Naive thymus-derived CD8-positive, alpha-beta T cell (primary cell): ENCODE results near the gene RRBP1. TPM values are rescaled to one million over a fixed set of nuclear protein-coding genes. Genes with fewer than 3 reads are reported as not detected.
"Not testable (repeated sequence)": the region's sequence is repeated elsewhere in the genome, so short reads cannot be mapped to it uniquely, and the experiment has no call there.

Experiments
- ATAC-seq, 2 donors: fragments of 150-1000 bp; cut with Tn5 transposase in 1 of 2; sonication (Bioruptor Pico), chemical (Tn5 transposase) in 1 of 2; 1 replicate in 1 of 2; 2 replicates in 1 of 2; pipeline ENCODE4 v1.10.0; 2021; ENCODE audit warnings: mild to moderate bottlenecking in 2 of 2, moderate library complexity in 2 of 2
- POLR2A ChIA-PET: fragments of 350-600 bp; sonication (Branson Sonifier 250); formaldehyde crosslinking; loops from one replicate; lab custom pipeline; 2021; ENCODE audit warnings: antibody characterized with exemption; lab: Charles Lee
- DNase-seq, 10 donors: peaks; one replicate each; pipeline versions ENCODE4 v3.0.0 to v3.0.0-alpha.2; 2020 to 2022
- H3K27ac Mint-ChIP-seq, 10 donors: one replicate each; pipeline ENCODE4 v1.8.0; 2020 to 2022; ENCODE audit warnings: mild to moderate bottlenecking in 10 of 10, mixed read lengths in 10 of 10, moderate library complexity in 4 of 10, inconsistent platforms in 1 of 10
- H3K27me3 Mint-ChIP-seq, 5 donors: one replicate each; pipeline ENCODE4 v1.8.0; 2021 to 2022; ENCODE audit warnings: mixed read lengths in 5 of 5
- H3K36me3 Mint-ChIP-seq, 3 donors: one replicate each; pipeline ENCODE4 v1.8.0; 2020 to 2022; ENCODE audit warnings: mixed read lengths in 3 of 3, mild to moderate bottlenecking in 2 of 3, inconsistent platforms in 1 of 3
- H3K4me1 Mint-ChIP-seq, 4 donors: one replicate each; pipeline ENCODE4 v1.8.0; 2021 to 2022; ENCODE audit warnings: mixed read lengths in 4 of 4
- H3K4me3 Mint-ChIP-seq, 10 donors: one replicate each; pipeline ENCODE4 v1.8.0; 2020 to 2022; ENCODE audit warnings: mild to moderate bottlenecking in 10 of 10, mixed read lengths in 10 of 10, moderate library complexity in 6 of 10, inconsistent platforms in 1 of 10
- H3K9me3 Mint-ChIP-seq, 9 donors: one replicate each; pipeline ENCODE4 v1.8.0; 2020 to 2022; ENCODE audit warnings: mixed read lengths in 9 of 9, mild to moderate bottlenecking in 3 of 9, inconsistent platforms in 1 of 9, moderate library complexity in 1 of 9
- polyA plus RNA-seq, 3 donors: library from polyadenylated mRNA; unstranded; fragments of 300-500 nt; fragmentation: Illumina TruSeq; gene quantifications; one replicate each; pipeline ENCODE4 v1.2.3, GENCODE V29; 2021
- total RNA-seq, 8 experiments: library from RNA in 2 of 8; stranded (reverse) in 2 of 8; gene quantifications; one replicate each; pipeline ENCODE4 v1.2.3 and lab custom pipeline; 2021 to 2026

The RRBP1 gene
- total and polyA plus RNA-seq, 5 experiments from 2014 or later = 1.7 to 22.4 (median 8.9) TPM

- no peaks in the 10 kb centered on the region for H3K27me3 Mint-ChIP-seq
- ATAC-seq (no peak), DNase-seq (no peak)
- peaks cover 0 to 18% (median 8%) of the 10 kb centered on the region in 3 donors for H3K36me3 Mint-ChIP-seq
- POLR2A ChIA-PET = no interaction called here
- peak overlapping the region in 2 of 10 donors; percentile 29 to 57 for H3K27ac Mint-ChIP-seq
- H3K9me3 Mint-ChIP-seq = peaks cover 0 to 2% (median 0%) of the 10 kb centered on the region in 9 donors
- H3K4me3 Mint-ChIP-seq = no peak overlapping the region
- H3K4me1 Mint-ChIP-seq = peaks cover 12 to 64% (median 22%) of the 10 kb centered on the region in 4 donors
Observed at GRCh38 chr20:17663486-17663885, 18.6 kb downstream of the RRBP1 start.

GRCh38 chr20:17663040-17663399, 19.0 kb downstream of the RRBP1 start:
- POLR2A ChIA-PET = no interaction called here
- H3K27me3 Mint-ChIP-seq = no peaks in the 10 kb centered on the region
- no peak for DNase-seq
- peaks cover 0 to 2% (median 0%) of the 10 kb centered on the region in 9 donors for H3K9me3 Mint-ChIP-seq
- peaks cover 12 to 64% (median 22%) of the 10 kb centered on the region in 4 donors for H3K4me1 Mint-ChIP-seq
- ATAC-seq = no peak
- H3K4me3 Mint-ChIP-seq = no peak overlapping the region
- H3K27ac Mint-ChIP-seq = no peak overlapping the region
- H3K36me3 Mint-ChIP-seq = peaks cover 3 to 23% (median 13%) of the 10 kb centered on the region in 3 donors

- DNase-seq (no peak), ATAC-seq (no peak)
- peak overlapping the region in 1 of 10 donors; percentile 26 for H3K4me3 Mint-ChIP-seq
- H3K27ac Mint-ChIP-seq = peak overlapping the region in 4 of 10 donors; percentile 1 to 37 (median 20)
- H3K4me1 Mint-ChIP-seq = peaks cover 12 to 64% (median 22%) of the 10 kb centered on the region in 4 donors
- peaks cover 4 to 28% (median 14%) of the 10 kb centered on the region in 3 donors for H3K36me3 Mint-ChIP-seq
- POLR2A ChIA-PET = no interaction called here
- no peaks in the 10 kb centered on the region for H3K27me3 Mint-ChIP-seq
- H3K9me3 Mint-ChIP-seq = peaks cover 0 to 2% (median 0%) of the 10 kb centered on the region in 9 donors
Observed at GRCh38 chr20:17662333-17663039, 19.6 kb downstream of the RRBP1 start.

- H3K36me3 Mint-ChIP-seq = peaks cover 4 to 40% (median 16%) of the 10 kb centered on the region in 3 donors
- peak in 1 of 10 donors; percentile 19 for DNase-seq
- H3K4me1 Mint-ChIP-seq = peaks cover 12 to 54% (median 20%) of the 10 kb centered on the region in 4 donors
- H3K27ac Mint-ChIP-seq = peak overlapping the region in 1 of 10 donors; percentile 14
- ATAC-seq = no peak
- POLR2A ChIA-PET = no interaction called here
- H3K9me3 Mint-ChIP-seq = peaks cover 0 to 2% (median 0%) of the 10 kb centered on the region in 9 donors
- no peaks in the 10 kb centered on the region for H3K27me3 Mint-ChIP-seq
- no peak overlapping the region for H3K4me3 Mint-ChIP-seq
Observed at GRCh38 chr20:17661121-17661744, 20.8 kb downstream of the RRBP1 start.

GRCh38 chr20:17660667-17661066, 21.4 kb downstream of the RRBP1 start:
- H3K27me3 Mint-ChIP-seq = no peaks in the 10 kb centered on the region
- DNase-seq (peak in 1 of 10 donors; percentile 24), ATAC-seq (no peak)
- peaks cover 4 to 42% (median 18%) of the 10 kb centered on the region in 3 donors for H3K36me3 Mint-ChIP-seq
- POLR2A ChIA-PET = no interaction called here
- H3K4me3 Mint-ChIP-seq = no peak overlapping the region
- H3K4me1 Mint-ChIP-seq = peaks cover 9 to 48% (median 15%) of the 10 kb centered on the region in 4 donors
- no peak overlapping the region for H3K27ac Mint-ChIP-seq
- H3K9me3 Mint-ChIP-seq = peaks cover 0 to 2% (median 0%) of the 10 kb centered on the region in 9 donors

GRCh38 chr20:17659801-17660200, 22.2 kb downstream of the RRBP1 start:
- Mint-ChIP-seq H3K27ac (peak overlapping the region in 1 of 10 donors; percentile 11), H3K4me1 (peaks cover 4 to 43% (median 8%) of the 10 kb centered on the region in 4 donors), H3K36me3 (peaks cover 4 to 42% (median 18%) of the 10 kb centered on the region in 3 donors), H3K27me3 (no peaks in the 10 kb centered on the region), H3K9me3 (peaks cover 0 to 2% (median 0%) of the 10 kb centered on the region in 9 donors), H3K4me3 (no peak overlapping the region)
- ATAC-seq (no peak), DNase-seq (no peak)
- POLR2A ChIA-PET = no interaction called here

- H3K4me3 Mint-ChIP-seq, POLR2A ChIA-PET, ATAC-seq, H3K27me3 Mint-ChIP-seq, H3K27ac Mint-ChIP-seq, DNase-seq, H3K9me3 Mint-ChIP-seq: not testable (repeated sequence)
- H3K36me3 Mint-ChIP-seq = peaks cover 4 to 42% (median 18%) of the 10 kb centered on the region in 3 donors
- H3K4me1 Mint-ChIP-seq = peaks cover 4 to 38% (median 7%) of the 10 kb centered on the region in 4 donors
Observed at GRCh38 chr20:17659344-17659743, 22.7 kb downstream of the RRBP1 start.

- H3K27me3 Mint-ChIP-seq = no peaks in the 10 kb centered on the region
Observed at GRCh38 chr20:17658648-17658993, 23.4 kb downstream of the RRBP1 start.

GRCh38 chr20:17657898-17658647, 24.0 kb downstream of the RRBP1 start:
- H3K27me3 Mint-ChIP-seq = no peaks in the 10 kb centered on the region
- peaks cover 0 to 2% (median 0%) of the 10 kb centered on the region in 9 donors for H3K9me3 Mint-ChIP-seq
- H3K4me1 Mint-ChIP-seq = peaks cover 0 to 26% (median 4%) of the 10 kb centered on the region in 4 donors
- POLR2A ChIA-PET = no interaction called here
- no peak for DNase-seq
- peaks cover 4 to 42% (median 18%) of the 10 kb centered on the region in 3 donors for H3K36me3 Mint-ChIP-seq
- no peak overlapping the region for H3K4me3 Mint-ChIP-seq
- H3K27ac Mint-ChIP-seq = peak overlapping the region in 3 of 10 donors; percentile 22 to 65 (median 36)
- ATAC-seq = no peak

More at GRCh38 chr20:17658648-17658993, 23.4 kb downstream of the RRBP1 start:
- Mint-ChIP-seq H3K36me3 (peaks cover 4 to 42% (median 18%) of the 10 kb centered on the region in 3 donors), H3K4me3 (no peak overlapping the region), H3K27ac (no peak overlapping the region), H3K4me1 (peaks cover 0 to 31% (median 4%) of the 10 kb centered on the region in 4 donors), H3K9me3 (peaks cover 0 to 2% (median 0%) of the 10 kb centered on the region in 9 donors)
- DNase-seq (no peak), ATAC-seq (no peak)
- POLR2A ChIA-PET = no interaction called here

- H3K9me3 Mint-ChIP-seq = peaks cover 0 to 2% (median 0%) of the 10 kb centered on the region in 9 donors
- POLR2A ChIA-PET = no interaction called here
Observed at GRCh38 chr20:17657079-17657825, 24.8 kb downstream of the RRBP1 start.

GRCh38 chr20:17655865-17656479, 26.1 kb downstream of the RRBP1 start:
- H3K27me3 Mint-ChIP-seq = no peaks in the 10 kb centered on the region
- POLR2A ChIA-PET = no interaction called here
- H3K4me3 Mint-ChIP-seq = no peak overlapping the region
- H3K36me3 Mint-ChIP-seq = peaks cover 4 to 42% (median 18%) of the 10 kb centered on the region in 3 donors
- peaks cover 0 to 10% (median 2%) of the 10 kb centered on the region in 4 donors for H3K4me1 Mint-ChIP-seq
- ATAC-seq = no peak
- H3K9me3 Mint-ChIP-seq = peaks cover 0 to 2% (median 0%) of the 10 kb centered on the region in 9 donors
- peak overlapping the region in 3 of 10 donors; percentile 7 to 64 (median 21) for H3K27ac Mint-ChIP-seq
- no peak for DNase-seq

More at GRCh38 chr20:17657079-17657825, 24.8 kb downstream of the RRBP1 start:
- ATAC-seq (no peak), DNase-seq (no peak)
- Mint-ChIP-seq H3K4me1 (peaks cover 0 to 19% (median 4%) of the 10 kb centered on the region in 4 donors), H3K27ac (no peak overlapping the region), H3K4me3 (no peak overlapping the region), H3K36me3 (peaks cover 4 to 42% (median 18%) of the 10 kb centered on the region in 3 donors), H3K27me3 (no peaks in the 10 kb centered on the region)
